NCI-H2029 treated with DMSO at 0.1 percent for 48 hours (cell line): ENCODE measurements around the gene CSTB.
A peak's percentile ranks its signal among the peaks of the same experiment; 100 is the strongest.

Experiments used
- DNase-seq: peaks from one replicate; lab custom pipeline; 2025; lab: John Stamatoyannopoulos, UW

CSTB gene

DNA sequence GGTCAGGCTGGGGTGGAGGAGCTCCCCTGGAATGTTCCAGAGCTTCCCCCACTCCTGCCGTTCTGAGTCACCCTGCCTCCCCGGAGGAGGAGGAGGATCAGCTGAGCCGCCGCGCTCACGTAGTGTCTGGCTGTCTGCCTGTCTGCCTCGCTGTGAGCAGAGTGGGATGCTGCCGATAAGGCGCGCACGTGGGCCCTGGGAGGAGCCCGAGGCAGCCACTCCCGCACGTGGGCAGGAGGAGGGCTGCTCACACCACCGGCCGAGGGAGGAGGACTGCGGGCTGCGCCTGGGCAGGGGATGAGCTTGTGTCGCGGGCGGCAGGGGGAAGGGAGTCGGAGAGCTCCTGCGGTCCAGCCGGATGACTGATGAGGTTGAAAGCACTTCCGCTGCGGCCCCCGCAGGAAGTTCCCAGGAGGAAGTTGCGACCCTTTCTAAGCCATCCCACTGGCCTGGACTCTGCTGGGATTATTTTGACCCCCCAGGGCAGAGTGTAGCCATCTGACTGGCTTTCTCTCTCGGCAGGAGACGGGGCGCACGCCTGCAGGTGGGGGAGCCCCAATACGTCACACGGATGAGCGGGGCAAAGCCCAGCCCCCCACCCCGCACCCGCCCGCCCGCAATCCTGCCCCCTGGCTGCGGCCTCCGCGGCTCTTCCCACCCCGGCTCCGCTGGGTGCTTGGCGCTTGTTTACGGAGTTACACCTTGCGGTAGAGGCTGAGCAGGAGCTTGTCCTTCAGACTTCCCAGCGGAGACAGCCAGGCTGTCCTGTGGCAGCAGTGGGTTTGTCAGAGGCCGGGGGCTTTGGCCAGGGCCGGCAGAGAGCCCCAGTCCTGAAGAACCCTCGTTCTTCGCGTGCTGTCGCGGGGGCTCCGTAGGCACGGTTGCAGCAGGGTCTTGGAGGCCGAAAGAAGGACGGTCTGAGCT, 47.4 kb downstream of the CSTB start:
- DNase-seq: peak; percentile 25

DNA sequence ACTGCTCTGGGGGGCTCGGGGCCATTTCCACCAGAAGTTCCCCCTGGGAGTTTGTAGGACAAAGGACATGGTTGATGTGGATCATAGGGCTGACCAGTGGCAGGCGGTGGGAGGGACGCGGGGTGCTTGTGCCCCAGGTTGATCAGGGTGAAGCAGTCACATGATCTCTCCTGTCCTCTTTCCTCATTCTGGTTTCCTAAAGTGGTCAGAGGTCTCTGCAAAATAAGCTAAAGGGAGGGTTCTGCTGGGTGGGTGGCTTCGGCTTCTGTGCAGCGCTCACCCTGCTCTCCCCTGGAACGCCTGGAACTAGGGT, 48.0 kb downstream of the CSTB start:
- DNase-seq: no peak

DNA sequence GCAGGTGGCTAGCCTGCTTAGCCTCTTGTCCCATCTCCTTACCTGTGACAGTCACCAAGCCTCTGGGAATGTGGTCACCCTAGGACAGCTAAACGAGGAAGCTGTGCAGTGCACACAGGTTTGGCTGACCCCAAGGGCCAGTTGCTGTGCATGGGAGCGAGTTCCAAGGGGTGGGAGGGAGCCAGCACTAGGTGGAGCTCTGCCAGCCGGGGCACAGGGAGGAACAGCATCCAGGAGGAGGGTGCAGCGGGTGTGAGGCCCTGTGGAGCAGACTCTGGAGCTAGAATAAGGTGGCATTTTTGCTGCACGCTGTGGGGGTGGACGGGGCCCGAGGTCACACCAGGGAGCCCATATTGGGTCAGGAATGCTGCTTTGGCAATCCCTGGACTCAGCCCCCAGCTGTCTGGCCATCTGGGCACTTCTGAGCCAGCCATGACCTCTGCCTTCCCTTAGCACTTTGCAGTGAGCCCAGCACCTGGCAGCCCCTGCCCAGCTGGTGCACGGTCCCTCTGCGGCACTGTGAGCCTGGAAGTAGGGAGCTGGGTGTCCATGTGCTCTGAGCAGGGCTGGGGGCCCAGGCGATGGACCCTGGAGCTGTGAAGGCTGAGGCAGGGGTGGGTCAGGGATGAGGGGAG, 48.5 kb downstream of the CSTB start:
- no peak for DNase-seq

DNA sequence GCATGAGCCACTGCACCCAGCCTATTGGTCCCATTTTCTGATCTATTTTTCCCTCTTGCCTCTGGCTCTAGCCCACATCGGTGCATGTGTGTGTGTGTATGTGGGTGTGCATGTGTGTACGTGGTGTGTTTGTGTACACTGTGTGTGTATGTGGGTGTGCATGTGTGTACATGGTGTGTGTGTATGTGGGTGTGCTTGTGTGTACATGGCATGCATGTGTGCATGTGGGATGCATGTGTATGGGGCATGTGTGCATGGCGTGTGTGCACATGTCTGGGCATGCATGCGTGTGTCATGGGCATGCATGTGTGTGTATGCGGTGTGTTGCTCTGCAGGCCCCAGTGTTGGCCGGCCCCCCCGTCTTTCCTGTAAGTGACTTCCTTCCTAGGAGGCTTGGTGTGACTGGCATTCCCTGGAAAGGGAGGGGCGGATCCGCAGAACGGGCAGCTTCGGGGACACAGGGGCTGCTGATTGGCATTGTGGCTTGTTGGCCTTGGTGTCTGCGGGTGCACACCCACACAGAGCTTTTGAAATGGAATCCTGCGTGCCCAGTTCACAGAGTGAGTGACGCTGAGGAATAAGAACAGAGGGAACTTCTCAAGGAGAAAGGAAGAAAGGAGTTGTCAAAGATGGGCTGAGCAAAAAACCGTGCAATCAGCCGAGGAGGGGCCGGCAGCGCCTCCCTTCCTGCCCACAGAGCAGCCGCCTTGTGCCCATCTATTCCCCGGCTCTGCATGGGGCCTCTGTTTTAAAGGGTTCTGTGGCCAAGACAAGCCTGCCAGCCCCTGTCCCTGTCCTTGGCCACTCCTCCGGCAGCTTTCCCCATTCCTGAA, 49.2 kb downstream of the CSTB start:
- no peak for DNase-seq
